ENCODE results near the gene ISM2. TPM values are rescaled to one million over a fixed set of nuclear protein-coding genes. Genes with fewer than 3 reads are reported as not detected.

The ISM2 gene
- total and polyA plus RNA-seq, 2 of the 13 experiments (the other 11 are each of a cell fraction or from before 2014, with no cell fraction given) = 1.8 to 40.7 TPM

- Histone ChIP-seq H3K79me2 (ENCODE audit: insufficient read depth, low read length) (no peaks in the 10 kb centered on the region), H3K36me3 (replicated peaks in 1 of 2; ENCODE audit: control insufficient read depth in 1 of 2, insufficient read depth in 2 of 2, low read length in 2 of 2) (peaks cover 6 to 35% of the 10 kb centered on the region in 2 experiments), H3K4me1 (ENCODE audit: insufficient read depth, low read length) (no peaks in the 10 kb centered on the region), H3K9ac (ENCODE audit: insufficient read depth, low read depth, low read length) (no peak overlapping the region), H3K4me2 (ENCODE audit: low read depth, low read length) (no peak overlapping the region), H4K20me1 (ENCODE audit: insufficient read depth, low read length) (no peaks in the 10 kb centered on the region), H3K27me3 (ENCODE audit: control insufficient read depth in 1 of 2, insufficient read depth in 2 of 2, low read length in 2 of 2) (no peaks in the 10 kb centered on the region), H3K9me3 (ENCODE audit: low read length) (no peaks in the 10 kb centered on the region), H2AFZ (ENCODE audit: low read length) (no peak overlapping the region), H3K27ac (ENCODE audit: extremely low read length, insufficient read depth, low read length) (no peak overlapping the region), H3K4me3 (replicated peaks in 1 of 3; ENCODE audit: insufficient read depth in 1 of 3, low read depth in 2 of 3, low read length in 3 of 3) (no peak overlapping the region)
- FAIRE-seq = no peak
- no TSS peak for BruUV-seq (replicated peaks)
- POLR2A ChIA-PET = no interaction called here
- ATAC-seq = no peak
- intact Hi-C loops (cut with micrococcal nuclease; ENCODE audit: unreplicated experiment) (no loop called here), in situ Hi-C loops (cut with HindIII; ENCODE audit: extremely low pct_ligation_motif_present, low pct_unique_long_range_greater_than_20kb) (no loop called here)
- WGBS (ENCODE audit: low lambda C conversion rate) = 98% methylated on average over 3 of the region's 3 CpGs
- no peak for DNase-seq (ENCODE audit: low spot score)
- CTCF ChIA-PET (ENCODE audit: low intra/inter-chr PET ratio, low total read pairs) = no interaction called here
- no peak for TF ChIP-seq SMC3 (IDR thresholded peaks at IDR 0.05; ENCODE audit: low read length)
- no peak for TF ChIP-seq ZNF20 (CRISPR knock-in tag; IDR thresholded peaks at IDR 0.05)
- TF ChIP-seq SRSF1 (optimal IDR thresholded peaks at IDR 0.05; ENCODE audit: low read depth, low read length) = no peak
- TF ChIP-seq TFDP1 (CRISPR knock-in tag; IDR thresholded peaks at IDR 0.05; ENCODE audit: borderline replicate concordance) = no peak
- no peak for TF ChIP-seq GABPB1 (CRISPR knock-in tag; IDR thresholded peaks at IDR 0.05)
- TF ChIP-seq MIER3 (CRISPR knock-in tag; IDR thresholded peaks at IDR 0.05; ENCODE audit: borderline replicate concordance) = no peak
- no peak for TF ChIP-seq THRA (CRISPR knock-in tag; IDR thresholded peaks at IDR 0.05; ENCODE audit: borderline replicate concordance)
- no peak for TF ChIP-seq STAT5B (CRISPR knock-in tag; IDR thresholded peaks at IDR 0.05)
- no peak for TF ChIP-seq ZBTB26 (CRISPR knock-in tag; IDR thresholded peaks at IDR 0.05; ENCODE audit: borderline replicate concordance)
- TF ChIP-seq KLF11 (CRISPR knock-in tag; IDR thresholded peaks at IDR 0.05) = no peak
- TF ChIP-seq ZNF460 (CRISPR knock-in tag; IDR thresholded peaks at IDR 0.05; ENCODE audit: borderline replicate concordance) = no peak
- no peak for TF ChIP-seq SRSF4 (IDR thresholded peaks at IDR 0.05; ENCODE audit: low read depth, low read length, poor library complexity, severe bottlenecking)
- TF ChIP-seq EHMT2 (IDR thresholded peaks at IDR 0.05; ENCODE audit: borderline replicate concordance, low read depth, low read length) = no peak
- TF ChIP-seq SP4 (CRISPR knock-in tag; IDR thresholded peaks at IDR 0.05) = no peak
Observed at GRCh38 chr14:77436042-77436441, 62.6 kb downstream of the ISM2 start.

Data from HepG2 (cell line).